Muscle of leg (tissue), 11 donors: ENCODE results near the gene KIAA1549. TPM values are rescaled to one million over a fixed set of nuclear protein-coding genes. Genes with fewer than 3 reads are reported as not detected.

Source experiments
- DNase-seq: peaks from one replicate; pipeline ENCODE4 v3.0.0; 2013
- H3K27ac ChIP-seq: one replicate; pipeline ENCODE4 v1.5.1; 2013; ENCODE audit warnings: mild to moderate bottlenecking, low read length, control low read depth
- H3K27me3 ChIP-seq: one replicate; pipeline ENCODE4 v1.6.1; 2013; ENCODE audit warnings: low read length; ENCODE audit not compliant: control insufficient read depth, insufficient read depth
- H3K36me3 ChIP-seq: one replicate; pipeline ENCODE4 v1.6.1; 2013; ENCODE audit warnings: low read length; ENCODE audit not compliant: control insufficient read depth, insufficient read depth
- H3K4me1 ChIP-seq: one replicate; pipeline ENCODE4 v1.6.1; 2013; ENCODE audit warnings: low read length; ENCODE audit not compliant: control insufficient read depth, insufficient read depth
- H3K4me3 ChIP-seq: one replicate; pipeline ENCODE4 v1.5.1; 2013; ENCODE audit warnings: low read length, control low read depth
- H3K9me3 ChIP-seq: replicated peaks from 2 replicates; pipeline ENCODE4 v1.6.1; 2013; ENCODE audit warnings: low read depth, low read length; ENCODE audit not compliant: control insufficient read depth
- WGBS: methylation state at CpG from one replicate; pipeline ENCODE4 v1.1.5; 2013; ENCODE audit warnings: missing lambda C conversion rate; ENCODE audit not compliant: insufficient coverage; 5-methylcytosine and 5-hydroxymethylcytosine counted together
- polyA plus RNA-seq, 8 donors: library from polyadenylated mRNA; unstranded; fragments of 120-200 nt; gene quantifications; one replicate each; pipeline versions ENCODE4 v1.2.1 to v1.2.3, GENCODE V29; 2013; ENCODE audit warnings: inconsistent platforms in 1 of 8, low replicate concordance in 1 of 8; ENCODE audit not compliant: insufficient read length in 8 of 8, insufficient read depth in 1 of 8
- total RNA-seq: library from RNA; stranded (reverse); fragments of 120-200 nt; gene quantifications from one replicate; pipeline ENCODE4 v1.2.4, GENCODE V29; 2013

Gene KIAA1549
- total and polyA plus RNA-seq, 9 donors: 4.1 to 12.0 (median 11.4) TPM

- Histone ChIP-seq H3K27ac (no peak overlapping the region), H3K4me3 (no peak overlapping the region), H3K27me3 (no peaks in the 10 kb centered on the region), H3K4me1 (peaks cover 6% of the 10 kb centered on the region), H3K36me3 (peaks cover 21% of the 10 kb centered on the region), H3K9me3 (no peaks in the 10 kb centered on the region)
- WGBS: 75% methylated on average over 8 of the region's 8 CpGs
- no peak for DNase-seq
These were observed 82.4 kb downstream of the KIAA1549 start for GRCh38 chr7:138898802-138899201.

DNA sequence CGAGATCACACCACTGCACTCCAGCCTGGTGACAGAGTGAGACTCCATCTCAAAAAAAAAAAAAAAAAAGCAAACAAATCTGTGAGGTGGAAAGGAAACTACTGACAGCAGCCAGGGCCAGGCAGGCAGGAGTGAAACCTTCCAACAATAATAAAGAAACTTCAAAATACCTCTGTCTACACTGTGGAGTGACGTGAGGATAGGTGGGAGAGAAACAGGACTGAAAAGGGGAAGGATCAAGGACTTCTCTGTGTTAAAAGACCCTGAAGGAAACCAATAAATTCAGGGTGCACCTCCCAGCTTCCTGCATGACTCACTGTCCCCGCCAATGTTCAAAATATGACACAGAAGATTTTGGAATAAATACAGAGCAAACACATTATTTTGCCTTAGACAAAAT, 82.9 kb downstream of the KIAA1549 start:
- H3K36me3 ChIP-seq: peaks cover 19% of the 10 kb centered on the region
- WGBS: no CpG with 5 or more reads among the region's 3 CpGs
- H3K4me3 ChIP-seq: no peak overlapping the region
- no peaks in the 10 kb centered on the region for H3K27me3 ChIP-seq
- H3K4me1 ChIP-seq: peaks cover 6% of the 10 kb centered on the region
- H3K9me3 ChIP-seq: no peaks in the 10 kb centered on the region
- DNase-seq: no peak
- H3K27ac ChIP-seq: no peak overlapping the region

DNA sequence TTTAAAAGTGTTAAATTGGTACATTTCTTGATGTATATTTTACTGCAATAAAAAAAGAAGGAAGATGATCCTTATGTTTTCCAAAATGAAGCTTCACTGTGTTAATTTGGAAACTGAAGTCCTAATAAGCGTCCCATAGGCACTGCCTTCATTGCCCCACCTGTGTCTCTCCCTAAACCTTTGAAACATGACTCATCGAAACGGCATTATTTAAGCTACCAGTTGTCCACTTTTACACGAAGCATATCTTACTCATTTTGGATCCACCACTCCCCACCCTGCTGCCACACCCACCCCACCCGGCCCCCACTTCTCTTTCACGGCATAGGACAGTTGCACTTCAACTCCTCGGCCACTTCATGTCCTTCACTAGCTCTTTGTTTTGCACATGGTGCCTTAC, 85.5 kb downstream of the KIAA1549 start:
- Histone ChIP-seq H3K4me3 (no peak overlapping the region), H3K4me1 (peaks cover 20% of the 10 kb centered on the region), H3K27me3 (no peaks in the 10 kb centered on the region), H3K9me3 (no peaks in the 10 kb centered on the region), H3K36me3 (peaks cover 18% of the 10 kb centered on the region), H3K27ac (no peak overlapping the region)
- 79% methylated on average over 5 of the region's 7 CpGs for WGBS
- DNase-seq: no peak

GRCh38 chr7:138893258-138893657, 87.9 kb downstream of the KIAA1549 start:
- Histone ChIP-seq H3K4me3 (no peak overlapping the region), H3K27me3 (no peaks in the 10 kb centered on the region), H3K4me1 (peaks cover 22% of the 10 kb centered on the region), H3K9me3 (no peaks in the 10 kb centered on the region), H3K36me3 (peaks cover 14% of the 10 kb centered on the region), H3K27ac (no peak overlapping the region)
- WGBS: 80% methylated on average over 1 of the region's 4 CpGs
- no peak for DNase-seq

- Histone ChIP-seq H3K4me1 (peaks cover 22% of the 10 kb centered on the region), H3K9me3 (no peaks in the 10 kb centered on the region), H3K4me3 (no peak overlapping the region), H3K27me3 (no peaks in the 10 kb centered on the region), H3K36me3 (peaks cover 14% of the 10 kb centered on the region), H3K27ac (no peak overlapping the region)
- DNase-seq: no peak
- 87% methylated on average over 3 of the region's 5 CpGs for WGBS
These were observed 88.4 kb downstream of the KIAA1549 start for GRCh38 chr7:138892812-138893211.

GRCh38 chr7:138892006-138892630, 89.1 kb downstream of the KIAA1549 start:
- WGBS: 20% methylated on average over 1 of the region's 3 CpGs

GRCh38 chr7:138891446-138891810, 89.8 kb downstream of the KIAA1549 start:
- H3K27me3 ChIP-seq: no peaks in the 10 kb centered on the region
- H3K4me1 ChIP-seq: peaks cover 22% of the 10 kb centered on the region
- no peaks in the 10 kb centered on the region for H3K9me3 ChIP-seq
- DNase-seq: peak; percentile 93
- H3K27ac ChIP-seq: peak overlapping the region; percentile 43
- H3K4me3 ChIP-seq: no peak overlapping the region
- peaks cover 9% of the 10 kb centered on the region for H3K36me3 ChIP-seq
- 13% methylated on average over 3 of the region's 5 CpGs for WGBS

More at GRCh38 chr7:138892006-138892630, 89.1 kb downstream of the KIAA1549 start:
- H3K27ac ChIP-seq: peak overlapping the region; percentile 43
- peak; percentile 52 for DNase-seq
- H3K9me3 ChIP-seq: no peaks in the 10 kb centered on the region
- H3K4me1 ChIP-seq: peaks cover 22% of the 10 kb centered on the region
- no peak overlapping the region for H3K4me3 ChIP-seq
- H3K36me3 ChIP-seq: peaks cover 14% of the 10 kb centered on the region
- H3K27me3 ChIP-seq: no peaks in the 10 kb centered on the region

GRCh38 chr7:138890499-138891445, 90.4 kb downstream of the KIAA1549 start:
- peaks cover 22% of the 10 kb centered on the region for H3K4me1 ChIP-seq
- peak; percentile 69 for DNase-seq
- H3K27ac ChIP-seq: peak overlapping the region; percentile 43
- WGBS: 43% methylated on average over 15 of the region's 21 CpGs
- no peak overlapping the region for H3K4me3 ChIP-seq
- no peaks in the 10 kb centered on the region for H3K9me3 ChIP-seq
- peaks cover 6% of the 10 kb centered on the region for H3K36me3 ChIP-seq
- H3K27me3 ChIP-seq: no peaks in the 10 kb centered on the region

GRCh38 chr7:138889582-138890498, 91.3 kb downstream of the KIAA1549 start:
- Histone ChIP-seq H3K27ac (peak overlapping the region; percentile 9), H3K4me3 (no peak overlapping the region), H3K36me3 (peaks cover 6% of the 10 kb centered on the region), H3K9me3 (no peaks in the 10 kb centered on the region), H3K4me1 (peaks cover 22% of the 10 kb centered on the region), H3K27me3 (no peaks in the 10 kb centered on the region)
- peak; percentile 19 for DNase-seq
- 53% methylated on average over 8 of the region's 12 CpGs for WGBS
